Endothelial cell of umbilical vein (primary cell): ENCODE measurements around the gene RTN4. TPM values are rescaled to one million over a fixed set of nuclear protein-coding genes. Genes with fewer than 3 reads are reported as not detected.

Source experiments
- BruUV-seq: library from RNA; stranded (reverse); fragments of 400-500 nt; replicated peaks from 2 replicates; lab custom pipeline; 2021; lab: Mats Ljungman, UMichigan
- CTCF ChIA-PET: fragments of 300-600, 350-600 bp; sonication (Branson Sonifier 250); formaldehyde crosslinking; loops from one replicate; lab custom pipeline; 2021; ENCODE audit warnings: antibody characterized with exemption, inconsistent platforms; lab: Charles Lee
- POLR2A ChIA-PET: fragments of 300-600, 350-600 bp; sonication (Branson Sonifier 250); formaldehyde crosslinking; loops from one replicate; lab custom pipeline; 2021; ENCODE audit warnings: antibody characterized with exemption, inconsistent platforms; lab: Charles Lee
- DNase-seq: peaks from one replicate; pipeline ENCODE4 v3.0.0-alpha.2; 2011; ENCODE audit warnings: low read depth, low spot score
- FAIRE-seq: peaks from 2 replicates; lab custom pipeline; 2011; peaks lifted over from hg19 to GRCh38; lab: Jason Lieb, UNC
- H2AFZ ChIP-seq: 2 replicates; pipeline ENCODE4 v1.6.0; 2012; ENCODE audit warnings: low read depth, low read length, control low read depth, inconsistent platforms
- H3K27ac ChIP-seq: 2 replicates; pipeline ENCODE4 v1.5.1; 2011; ENCODE audit warnings: low read depth, mild to moderate bottlenecking, control low read depth, low read length, moderate library complexity; ENCODE audit not compliant: insufficient read depth
- H3K27me3 ChIP-seq, 2 experiments: 2 replicates each; pipeline versions ENCODE4 v1.6.0 to v1.6.1; 2011; ENCODE audit warnings: low read length in 2 of 2, mixed read lengths in 1 of 2; ENCODE audit not compliant: control insufficient read depth in 2 of 2, insufficient read depth in 2 of 2
- H3K36me3 ChIP-seq, 2 experiments: 2 replicates in 1 of 2; 3 replicates in 1 of 2; pipeline ENCODE4 v1.5.1; 2011; ENCODE audit warnings: low read length in 2 of 2, mild to moderate bottlenecking in 1 of 2, moderate library complexity in 1 of 2; ENCODE audit not compliant: control insufficient read depth in 2 of 2, insufficient read depth in 2 of 2; ENCODE audit errors: extremely low read depth in 1 of 2
- H3K4me1 ChIP-seq: 3 replicates; pipeline ENCODE4 v1.5.1; 2011; ENCODE audit warnings: mild to moderate bottlenecking, low read length; ENCODE audit not compliant: control insufficient read depth, insufficient read depth; ENCODE audit errors: extremely low read depth
- H3K4me2 ChIP-seq: 2 replicates; pipeline ENCODE4 v1.6.1; 2011; ENCODE audit warnings: low read length, control low read depth, mixed read lengths; ENCODE audit not compliant: insufficient read depth
- H3K4me3 ChIP-seq, 3 experiments: fragments of 200-600 bp in 1 of 3; sonication (generic), shearing (Covaris generic) in 1 of 3; replicated peaks in 1 of 3; 2 replicates each; pipeline ENCODE4 v1.5.1; 2011 to 2016; ENCODE audit warnings: control low read depth in 3 of 3, low read length in 3 of 3, mild to moderate bottlenecking in 2 of 3, inconsistent platforms in 1 of 3, low read depth in 1 of 3, moderate library complexity in 1 of 3; ENCODE audit not compliant: insufficient read depth in 1 of 3
- H3K79me2 ChIP-seq: 2 replicates; pipeline ENCODE4 v1.6.0; 2012; ENCODE audit warnings: low read length, inconsistent platforms; ENCODE audit not compliant: control insufficient read depth, insufficient read depth
- H3K9ac ChIP-seq: replicated peaks from 2 replicates; pipeline ENCODE3; 2011; ENCODE audit warnings: low read length, control low read depth; ENCODE audit not compliant: insufficient read depth; ENCODE audit errors: extremely low read depth
- H3K9me1 ChIP-seq: replicated peaks from 3 replicates; pipeline ENCODE4 v1.6.0; 2011; ENCODE audit warnings: mild to moderate bottlenecking, low read length; ENCODE audit not compliant: control insufficient read depth, insufficient read depth; ENCODE audit errors: extremely low read depth
- H3K9me3 ChIP-seq: replicated peaks from 2 replicates; pipeline ENCODE4 v1.5.1; 2012; ENCODE audit warnings: low read length, inconsistent platforms; ENCODE audit not compliant: control insufficient read depth, insufficient read depth
- H4K20me1 ChIP-seq: replicated peaks from 2 replicates; pipeline ENCODE3; 2011; ENCODE audit warnings: mild to moderate bottlenecking, low read length; ENCODE audit not compliant: control insufficient read depth, insufficient read depth; ENCODE audit errors: extremely low read depth
- CTCF ChIP-seq, 2 donors: IDR thresholded peaks; 1 replicate in 1 of 2; 2 replicates in 1 of 2; pipeline ENCODE4 v1.5.1; 2011; ENCODE audit warnings: low read length in 2 of 2, mild to moderate bottlenecking in 2 of 2, moderate library complexity in 2 of 2, control low read depth in 1 of 2, inconsistent platforms in 1 of 2, low read depth in 1 of 2; ENCODE audit not compliant: insufficient read depth in 1 of 2; ENCODE audit errors: extremely low read depth in 1 of 2
- EZH2 ChIP-seq: IDR thresholded peaks from 2 replicates; pipeline ENCODE4 v1.6.1; 2012; ENCODE audit warnings: borderline replicate concordance, low read depth, mild to moderate bottlenecking, moderate library complexity, low read length, inconsistent platforms; ENCODE audit not compliant: severe bottlenecking
- FOS ChIP-seq: IDR thresholded peaks from 2 replicates; pipeline ENCODE4 v1.6.1; 2011; ENCODE audit warnings: mild to moderate bottlenecking, low read length, moderate library complexity, borderline replicate concordance; ENCODE audit not compliant: insufficient read depth
- GATA2 ChIP-seq: IDR thresholded peaks from 2 replicates; pipeline ENCODE4 v1.7.0; 2011; ENCODE audit warnings: low read depth, mild to moderate bottlenecking, moderate library complexity, mixed read lengths, low read length; ENCODE audit not compliant: insufficient read length, insufficient read depth
- JUN ChIP-seq: IDR thresholded peaks from 2 replicates; pipeline ENCODE4 v1.6.1; 2011; ENCODE audit warnings: borderline replicate concordance, low read depth; ENCODE audit not compliant: insufficient read length, insufficient read depth
- MYC ChIP-seq: IDR thresholded peaks from one replicate; pipeline ENCODE4 v1.6.1; 2011; ENCODE audit warnings: mild to moderate bottlenecking, low read depth, low read length
- POLR2A ChIP-seq: IDR thresholded peaks from 2 replicates; pipeline ENCODE4 v1.6.1; 2012; ENCODE audit warnings: low read depth, mild to moderate bottlenecking, control low read depth, low read length
- POLR2AphosphoS5 ChIP-seq: IDR thresholded peaks from 2 replicates; pipeline ENCODE4 v1.6.1; 2012; ENCODE audit warnings: low read depth, mild to moderate bottlenecking, control low read depth, low read length, moderate library complexity; ENCODE audit not compliant: insufficient read depth
- dilution Hi-C: fragments of 300-500 bp; cut with MboI; formaldehyde crosslinking; loops from one replicate; pipeline ENCODE4 v1.15.0; 2019; ENCODE audit warnings: low sequenced_read_pairs; ENCODE audit not compliant: extremely low pct_ligation_motif_present
- intact Hi-C: fragments of 100-400 bp; cut with micrococcal nuclease; formaldehyde crosslinking; loops from one replicate; pipeline ENCODE4 v1.10.0; 2022
- polyA plus RNA-seq, 4 experiments: library from polyadenylated mRNA; depleted of rRNA in 3 of 4; stranded (reverse) in 3 of 4; unstranded in 1 of 4; fragments of >200 nt; gene quantifications; 2 replicates each; pipeline versions ENCODE4 v1.2.1 to v1.2.3, GENCODE V29; 2011 to 2012; ENCODE audit warnings: missing spikeins in 1 of 4
- total RNA-seq: library from RNA; stranded (reverse); gene quantifications from 2 replicates; pipeline ENCODE4 v1.2.3, GENCODE V29; 2021
- TF ChIP-seq, protein P1 (sequence below): IDR thresholded peaks from 2 replicates; pipeline ENCODE4 v1.6.1; 2011; ENCODE audit not compliant: insufficient read depth, insufficient read length

The RTN4 gene
- total and polyA plus RNA-seq, 2 donors (not counting 3 experiments of a cell fraction or from before 2014, with no cell fraction given), result 253 to 486 TPM

DNA sequence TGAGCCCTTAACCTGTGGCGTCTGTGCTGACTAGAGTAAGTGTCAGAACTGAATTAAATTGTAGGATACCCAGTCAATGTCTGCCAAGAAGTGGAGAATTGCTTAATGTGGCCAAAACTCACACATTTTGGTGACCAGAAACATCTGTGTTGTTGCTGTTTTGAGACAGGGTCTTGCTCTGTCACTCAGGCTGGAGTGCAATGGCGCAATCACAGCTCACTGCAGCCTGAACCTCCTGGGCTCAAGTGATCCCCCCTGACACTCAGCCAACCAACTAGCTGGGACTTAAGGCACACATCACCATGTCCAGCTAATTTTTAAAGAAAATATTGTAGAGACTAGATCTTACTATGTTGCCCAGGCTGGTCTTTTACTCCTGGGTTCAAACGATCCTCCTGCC, 34.4 kb upstream of the RTN4 start:
- no peak for DNase-seq
- H3K27me3 ChIP-seq, result no peaks in the 10 kb centered on the region
- dilution Hi-C loops, result no loop called here
- ChIA-PET CTCF (interaction anchor here (0.7 to 1.4 kb wide), 3 partner anchors 9 to 83 kb away, joined by 3 read pairs; no protein-coding TSS in a partner anchor), POLR2A (no interaction called here)
- peaks cover 29% of the 10 kb centered on the region for H3K4me1 ChIP-seq
- TF ChIP-seq, protein P1, sequence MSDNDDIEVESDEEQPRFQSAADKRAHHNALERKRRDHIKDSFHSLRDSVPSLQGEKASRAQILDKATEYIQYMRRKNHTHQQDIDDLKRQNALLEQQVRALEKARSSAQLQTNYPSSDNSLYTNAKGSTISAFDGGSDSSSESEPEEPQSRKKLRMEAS, result no peak
- no peak for TF ChIP-seq MYC
- no peak for TF ChIP-seq EZH2
- no peak for TF ChIP-seq POLR2AphosphoS5
- TF ChIP-seq POLR2A, result no peak
- no peak for TF ChIP-seq GATA2
- no peak for TF ChIP-seq FOS
- no peak for TF ChIP-seq JUN
- no peak for TF ChIP-seq CTCF (IDR thresholded peaks at IDR 0.05; ENCODE audit: extremely low read depth in 1 of 2, insufficient read depth in 1 of 2, low read depth in 1 of 2, low read length in 2 of 2)
- H3K9me1 ChIP-seq, result no peaks in the 10 kb centered on the region
- no peak overlapping the region for H3K27ac ChIP-seq
- H4K20me1 ChIP-seq, result no peaks in the 10 kb centered on the region
- H2AFZ ChIP-seq, result no peak overlapping the region
- H3K4me2 ChIP-seq, result no peak overlapping the region
- intact Hi-C loops, result loop anchor here (1.0 kb wide), 1 partner anchor 9 kb away; no protein-coding TSS in a partner anchor
- no peaks in the 10 kb centered on the region for H3K9me3 ChIP-seq
- FAIRE-seq, result no peak
- H3K36me3 ChIP-seq, result no peaks in the 10 kb centered on the region
- no peak overlapping the region for H3K9ac ChIP-seq
- no peak overlapping the region for H3K4me3 ChIP-seq
- no TSS peak for BruUV-seq
- no peaks in the 10 kb centered on the region for H3K79me2 ChIP-seq
